ENCODE results near the gene FABP1.

FABP1 gene

DNA sequence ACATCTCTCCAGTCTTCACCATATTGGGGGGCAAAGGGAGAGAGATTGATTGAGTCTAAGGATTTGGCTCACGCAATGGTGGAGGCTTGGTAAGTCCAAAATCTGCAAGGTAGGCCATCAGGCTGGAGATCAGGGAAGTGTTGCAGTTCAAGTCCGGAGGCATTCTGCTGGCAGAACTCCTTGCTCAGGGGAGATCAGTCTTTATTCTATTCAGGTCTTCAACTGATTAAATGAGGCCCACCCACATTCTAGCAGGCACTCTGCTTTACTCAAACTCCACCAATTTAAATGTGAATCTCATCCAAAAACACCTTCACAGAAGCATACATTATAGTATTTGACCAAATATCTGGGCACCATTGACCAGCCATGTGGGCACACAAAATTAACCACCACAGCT, 38.9 kb downstream of the FABP1 start:
- no peak for DNase-seq (ENCODE audit: low read depth)
- no peak overlapping the region for H3K4me3 ChIP-seq (ENCODE audit: low read length)
- TF ChIP-seq, protein P1, sequence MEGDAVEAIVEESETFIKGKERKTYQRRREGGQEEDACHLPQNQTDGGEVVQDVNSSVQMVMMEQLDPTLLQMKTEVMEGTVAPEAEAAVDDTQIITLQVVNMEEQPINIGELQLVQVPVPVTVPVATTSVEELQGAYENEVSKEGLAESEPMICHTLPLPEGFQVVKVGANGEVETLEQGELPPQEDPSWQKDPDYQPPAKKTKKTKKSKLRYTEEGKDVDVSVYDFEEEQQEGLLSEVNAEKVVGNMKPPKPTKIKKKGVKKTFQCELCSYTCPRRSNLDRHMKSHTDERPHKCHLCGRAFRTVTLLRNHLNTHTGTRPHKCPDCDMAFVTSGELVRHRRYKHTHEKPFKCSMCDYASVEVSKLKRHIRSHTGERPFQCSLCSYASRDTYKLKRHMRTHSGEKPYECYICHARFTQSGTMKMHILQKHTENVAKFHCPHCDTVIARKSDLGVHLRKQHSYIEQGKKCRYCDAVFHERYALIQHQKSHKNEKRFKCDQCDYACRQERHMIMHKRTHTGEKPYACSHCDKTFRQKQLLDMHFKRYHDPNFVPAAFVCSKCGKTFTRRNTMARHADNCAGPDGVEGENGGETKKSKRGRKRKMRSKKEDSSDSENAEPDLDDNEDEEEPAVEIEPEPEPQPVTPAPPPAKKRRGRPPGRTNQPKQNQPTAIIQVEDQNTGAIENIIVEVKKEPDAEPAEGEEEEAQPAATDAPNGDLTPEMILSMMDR (conservative IDR thresholded peaks at IDR 0.05; ENCODE audit: low read length), result no peak

DNA sequence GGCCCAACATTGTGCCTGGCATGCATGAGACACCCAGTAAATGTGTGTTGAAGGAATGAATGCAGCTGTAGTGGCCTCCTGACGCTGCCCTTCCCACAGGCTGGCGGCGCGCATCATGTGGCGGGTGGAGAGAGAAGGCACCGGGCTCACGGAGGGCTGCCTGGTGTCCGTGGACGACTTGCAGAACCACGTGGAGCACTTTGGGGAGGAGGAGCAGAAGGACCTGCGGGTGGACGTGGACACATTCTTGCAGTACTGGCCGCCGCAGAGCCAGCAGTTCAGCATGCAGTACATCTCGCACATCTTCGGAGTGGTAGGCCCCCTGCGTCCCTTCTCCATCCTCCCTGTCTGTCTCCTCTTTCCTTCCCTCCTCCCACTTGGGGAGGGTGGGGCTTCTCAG, 40.1 kb downstream of the FABP1 start:
- DNase-seq (ENCODE audit: low read depth), result no peak
- TF ChIP-seq, protein P1 (conservative IDR thresholded peaks at IDR 0.05; ENCODE audit: low read length), result no peak
- no peak overlapping the region for H3K4me3 ChIP-seq (ENCODE audit: low read length)

DNA sequence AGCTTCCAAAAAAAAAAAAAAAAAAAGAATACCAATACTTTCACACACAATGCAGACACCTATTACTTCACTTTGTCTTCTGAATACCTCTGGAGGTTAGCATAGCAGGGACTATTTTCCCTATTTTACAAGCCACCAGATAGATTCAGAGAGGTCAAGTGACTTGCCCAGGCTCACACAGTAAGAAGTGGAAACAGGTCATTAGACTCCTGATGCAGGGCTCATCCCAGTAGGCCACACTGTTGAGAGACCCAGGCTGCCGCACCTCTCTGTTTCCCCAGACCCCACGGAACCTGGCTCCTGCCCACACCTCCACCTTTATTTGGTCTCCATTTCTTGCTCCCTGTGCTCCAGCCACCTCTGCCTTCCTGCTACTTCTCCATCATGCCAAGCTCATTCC, 40.8 kb downstream of the FABP1 start:
- H3K4me3 ChIP-seq (ENCODE audit: low read length), result no peak overlapping the region
- DNase-seq (ENCODE audit: low read depth), result no peak
- TF ChIP-seq, protein P1 (conservative IDR thresholded peaks at IDR 0.05; ENCODE audit: low read length), result no peak

DNA sequence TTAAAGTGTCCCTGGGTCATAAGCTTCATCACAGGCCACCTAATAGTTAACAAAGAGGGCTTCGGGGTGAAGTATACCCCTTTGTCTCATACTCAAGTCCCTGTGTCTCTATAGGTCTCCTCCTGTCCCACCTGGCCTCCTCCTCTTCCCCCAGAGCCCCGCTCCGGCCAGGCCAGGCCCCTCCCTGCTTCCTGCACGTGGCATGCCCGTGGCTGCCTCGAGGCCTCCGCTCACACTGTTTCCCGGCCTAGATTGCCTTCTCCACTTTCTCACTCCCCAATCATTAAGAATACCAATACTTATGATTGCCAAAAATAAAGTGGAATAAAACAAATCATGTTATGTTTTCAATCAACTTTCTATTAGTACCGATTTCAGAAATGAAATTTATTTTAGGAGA, 41.5 kb downstream of the FABP1 start:
- no peak for DNase-seq (ENCODE audit: low read depth)
- TF ChIP-seq, protein P1 (conservative IDR thresholded peaks at IDR 0.05; ENCODE audit: low read length), result no peak
- no peak overlapping the region for H3K4me3 ChIP-seq (ENCODE audit: low read length)

DNA sequence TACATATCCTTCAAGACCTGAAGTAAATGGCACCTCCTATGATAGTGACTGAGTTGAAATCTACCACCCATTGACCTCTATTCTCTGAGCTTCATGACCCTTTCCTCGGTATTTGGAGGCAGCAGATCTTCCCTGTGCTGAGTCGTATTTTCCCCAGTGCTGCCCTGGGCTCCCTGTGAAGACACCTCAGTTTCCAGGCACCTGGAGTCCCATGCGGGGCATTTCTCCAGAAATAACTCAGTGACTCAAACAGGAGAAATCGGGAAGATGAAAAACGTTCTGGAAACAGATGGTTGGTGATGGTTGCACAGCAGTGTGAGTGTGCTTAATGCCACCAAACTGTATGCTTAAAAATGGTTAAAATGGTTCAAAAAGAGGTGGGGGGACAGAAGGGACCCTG, 42.3 kb downstream of the FABP1 start:
- TF ChIP-seq, protein P1 (conservative IDR thresholded peaks at IDR 0.05; ENCODE audit: low read length), result no peak
- DNase-seq (ENCODE audit: low read depth), result no peak
- no peak overlapping the region for H3K4me3 ChIP-seq (ENCODE audit: low read length)

DNA sequence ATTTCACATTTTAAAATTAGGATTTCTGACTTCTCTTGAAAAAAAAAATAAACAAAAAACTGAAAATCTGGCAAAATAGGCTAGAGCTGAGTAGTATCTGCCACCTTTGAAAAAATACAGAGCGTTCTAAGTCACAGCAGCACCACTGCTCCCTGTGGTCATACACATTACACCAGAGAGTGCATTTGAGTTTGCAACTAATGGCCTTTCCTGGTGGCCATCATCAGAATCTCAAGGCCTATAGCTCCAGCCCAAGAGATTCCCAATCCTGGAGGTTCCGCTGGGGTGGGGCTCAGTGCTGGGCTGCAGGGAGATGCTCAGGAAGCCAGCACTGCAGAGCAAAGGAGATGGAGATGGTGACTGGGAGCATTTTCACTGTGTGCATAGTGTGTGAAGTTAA, 42.8 kb downstream of the FABP1 start:
- no peak overlapping the region for H3K4me3 ChIP-seq (ENCODE audit: low read length)
- no peak for DNase-seq (ENCODE audit: low read depth)
- TF ChIP-seq, protein P1 (conservative IDR thresholded peaks at IDR 0.05; ENCODE audit: low read length), result no peak

DNA sequence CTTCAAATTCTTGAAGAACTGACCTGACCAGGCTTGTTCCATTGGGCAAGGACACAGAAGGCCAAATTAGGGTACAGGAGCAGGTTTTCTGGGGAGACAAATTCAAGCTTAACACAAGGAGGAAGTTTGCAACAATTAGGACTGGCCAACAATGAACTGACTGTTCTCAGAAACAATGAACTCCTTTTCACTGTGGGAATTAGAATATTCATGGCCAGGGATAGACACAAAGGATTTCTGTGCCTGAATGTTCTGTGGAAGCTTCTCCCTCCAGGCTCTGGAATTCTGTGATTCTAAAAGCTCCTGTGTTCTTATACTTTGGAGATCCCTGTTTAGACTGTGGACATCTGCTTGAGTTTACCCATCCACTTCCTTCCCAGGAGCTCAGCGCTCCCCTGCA, 45.1 kb downstream of the FABP1 start:
- TF ChIP-seq, protein P1 (conservative IDR thresholded peaks at IDR 0.05; ENCODE audit: low read length), result no peak
- no peak overlapping the region for H3K4me3 ChIP-seq (ENCODE audit: low read length)
- no peak for DNase-seq (ENCODE audit: low read depth)
